Esophagus squamous epithelium (tissue), 5 donors: ENCODE measurements around the gene GPX5. TPM values are rescaled to one million over a fixed set of nuclear protein-coding genes. Genes with fewer than 3 reads are reported as not detected.

ENCODE experiments used
- DNase-seq: peaks from one replicate; lab custom pipeline; 2025; lab: John Stamatoyannopoulos, UW
- H3K27ac ChIP-seq, 4 donors: fragments of 200-600 bp; sonication (generic); one replicate each; pipeline ENCODE4 v1.5.1; 2016 to 2019; ENCODE audit warnings: mild to moderate bottlenecking in 1 of 4
- H3K27me3 ChIP-seq, 4 donors: fragments of 200-600 bp; sonication (generic); 1 replicate in 3 of 4; 2 replicates in 1 of 4; pipeline versions ENCODE4 v1.5.1 to v1.6.0; 2017 to 2021; ENCODE audit warnings: antibody characterized with exemption in 1 of 4
- H3K36me3 ChIP-seq, 3 donors: fragments of 200-600 bp; sonication (generic); one replicate each; pipeline ENCODE4 v1.5.1; 2016 to 2019
- H3K4me1 ChIP-seq, 3 donors: fragments of 200-600 bp; sonication (generic); one replicate each; pipeline ENCODE4 v1.5.1; 2017 to 2019
- H3K4me3 ChIP-seq, 4 donors: fragments of 200-600 bp; sonication (generic); 1 replicate in 3 of 4; 2 replicates in 1 of 4; pipeline ENCODE4 v1.5.1; 2016 to 2019; ENCODE audit warnings: mild to moderate bottlenecking in 2 of 4, moderate library complexity in 1 of 4
- H3K9me3 ChIP-seq, 3 donors: fragments of 200-600 bp; sonication (generic); one replicate each; pipeline ENCODE4 v1.5.1; 2016 to 2019
- CTCF ChIP-seq, 6 experiments: fragments of 450-650 bp in 4 of 6; fragments of 200-600 bp in 2 of 6; sonication (generic) in 2 of 6; IDR thresholded peaks; one replicate each; pipeline ENCODE4 v1.5.1; 2016 to 2019; ENCODE audit warnings: antibody characterized with exemption in 6 of 6, mild to moderate bottlenecking in 4 of 6, moderate library complexity in 4 of 6
- POLR2A ChIP-seq, 4 donors: fragments of 450-650 bp; IDR thresholded peaks; one replicate each; pipeline ENCODE4 v1.6.1; 2017; ENCODE audit warnings: antibody characterized with exemption in 4 of 4, mild to moderate bottlenecking in 4 of 4, moderate library complexity in 3 of 4
- WGBS, 2 donors: methylation state at CpG; one replicate each; pipeline ENCODE4 v1.1.5; 2018; 5-methylcytosine and 5-hydroxymethylcytosine counted together
- intact Hi-C: fragments of 100-400 bp; cut with DNase I; formaldehyde crosslinking; loops from one replicate; pipeline ENCODE4 v1.15.0; 2022
- total RNA-seq, 4 donors: library from RNA; depleted of rRNA; stranded (reverse); fragments of >200 nt; gene quantifications; one replicate each; pipeline ENCODE4 v1.1.0, GENCODE V29; 2016
- donor health status: DM: yes; HTN: yes; CAD: no.

GPX5 gene
- total RNA-seq: not detected

GRCh38 chr6:28525496-28526039 is at the start of gene GPX5:
Gene GPX5 (plus strand): TSS chr6:28525881. CDS start chr6:28526014, 133 bp downstream.
- H3K9me3 ChIP-seq: no peaks in the 10 kb centered on the region
- TF ChIP-seq POLR2A (IDR thresholded peaks at IDR 0.05) (no peak), CTCF (IDR thresholded peaks at IDR 0.05) (no peak)
- no peaks in the 10 kb centered on the region for H3K4me1 ChIP-seq
- intact Hi-C loops: no loop called here
- H3K4me3 ChIP-seq: no peak within 1 kb of the TSS
- H3K27me3 ChIP-seq: peaks cover 0 to 48% (median 0%) of the 10 kb centered on the region in 4 donors
- no peak for DNase-seq
- H3K27ac ChIP-seq: no peak within 1 kb of the TSS
- no peaks in the 10 kb centered on the region for H3K36me3 ChIP-seq
- WGBS, 2 donors: 52 to 56% methylated on average over 9 to 10 of the region's 10 CpGs

GRCh38 chr6:28478518-28478917 is 47.2 kb upstream of the GPX5 start:
- TF ChIP-seq POLR2A (IDR thresholded peaks at IDR 0.05) (no peak), CTCF (IDR thresholded peaks at IDR 0.05) (no peak)
- Histone ChIP-seq H3K4me3 (no peak overlapping the region), H3K9me3 (no peaks in the 10 kb centered on the region), H3K36me3 (no peaks in the 10 kb centered on the region), H3K27ac (no peak overlapping the region), H3K4me1 (no peaks in the 10 kb centered on the region), H3K27me3 (peaks cover 0 to 91% (median 0%) of the 10 kb centered on the region in 4 donors)
- WGBS, 2 donors: 51 to 58% methylated on average over 12 of the region's 12 CpGs
- intact Hi-C loops: no loop called here
- DNase-seq: no peak

GRCh38 chr6:28480253-28480932 is 45.3 kb upstream of the GPX5 start:
- peaks cover 0 to 84% (median 0%) of the 10 kb centered on the region in 4 donors for H3K27me3 ChIP-seq
- intact Hi-C loops: no loop called here
- H3K36me3 ChIP-seq: no peaks in the 10 kb centered on the region
- TF ChIP-seq POLR2A (IDR thresholded peaks at IDR 0.05): no peak
- TF ChIP-seq CTCF (IDR thresholded peaks at IDR 0.05): no peak
- 58 to 64% methylated on average over 9 of the region's 9 CpGs for WGBS, 2 donors
- no peaks in the 10 kb centered on the region for H3K9me3 ChIP-seq
- no peak overlapping the region for H3K27ac ChIP-seq
- DNase-seq: no peak
- H3K4me1 ChIP-seq: no peaks in the 10 kb centered on the region
- H3K4me3 ChIP-seq: no peak overlapping the region

GRCh38 chr6:28485482-28485881 is 40.2 kb upstream of the GPX5 start:
- TF ChIP-seq POLR2A (IDR thresholded peaks at IDR 0.05) (no peak), CTCF (IDR thresholded peaks at IDR 0.05) (no peak)
- H3K9me3 ChIP-seq: no peaks in the 10 kb centered on the region
- intact Hi-C loops: no loop called here
- WGBS, 2 donors: 73 to 81% methylated on average over 3 of the region's 3 CpGs
- H3K36me3 ChIP-seq: no peaks in the 10 kb centered on the region
- peaks cover 0 to 81% (median 0%) of the 10 kb centered on the region in 4 donors for H3K27me3 ChIP-seq
- H3K4me3 ChIP-seq: no peak overlapping the region
- no peak overlapping the region for H3K27ac ChIP-seq
- H3K4me1 ChIP-seq: peaks cover 0 to 14% (median 0%) of the 10 kb centered on the region in 3 donors
- DNase-seq: no peak

- H3K4me1 ChIP-seq: peaks cover 0 to 16% (median 0%) of the 10 kb centered on the region in 3 donors
- no peaks in the 10 kb centered on the region for H3K9me3 ChIP-seq
- H3K36me3 ChIP-seq: no peaks in the 10 kb centered on the region
- H3K4me3 ChIP-seq: no peak overlapping the region
- WGBS, 2 donors: 82 to 88% methylated on average over 1 of the region's 1 CpG
- no peak for DNase-seq
- no peak overlapping the region for H3K27ac ChIP-seq
- intact Hi-C loops: no loop called here
- TF ChIP-seq POLR2A (IDR thresholded peaks at IDR 0.05) (no peak), CTCF (IDR thresholded peaks at IDR 0.05) (no peak)
- H3K27me3 ChIP-seq: peaks cover 0 to 81% (median 0%) of the 10 kb centered on the region in 4 donors
Measured at GRCh38 chr6:28486533-28486932, 39.1 kb upstream of the GPX5 start.
